Left cardiac atrium (tissue), 4 donors: Measurements from ENCODE around the gene STK31. TPM values are rescaled to one million over a fixed set of nuclear protein-coding genes. Genes with fewer than 3 reads are reported as not detected.
"Not testable (repeated sequence)": the region's sequence is repeated elsewhere in the genome, so short reads cannot be mapped to it uniquely, and the experiment has no call there.

Source experiments
- ATAC-seq, 2 donors: fragments of 200-7000 bp; cut with Tn5 transposase; one replicate each; pipeline ENCODE4 v1.9.1; 2020; ENCODE audit warnings: mild to moderate bottlenecking in 2 of 2, moderate library complexity in 2 of 2
- DNase-seq: peaks from one replicate; pipeline ENCODE4 v3.0.0-alpha.2; 2020
- intact Hi-C, 2 donors: fragments of 100-400 bp; cut with DNase I; formaldehyde crosslinking; loops; one replicate each; pipeline versions ENCODE4 v1.14.1 to v1.15.1; 2022 to 2023
- total RNA-seq, 2 donors: library from RNA; stranded (reverse); fragmentation: NEBNext Ultra II Directional; extraction: Animal tissue kit (Norgen Biotek cat#: 25700); gene quantifications; one replicate each; pipeline ENCODE4 v1.2.1, GENCODE V29; 2021
- donor health status: DM: no; HTN: yes; CAD: no.
- donor health status: DM: no; HTN: yes; CAD: no; lungs with severe emphysema.
- donor health status: DM: yes; HTN: yes; CAD: no.
- donor health status: Dilated cardiomyopathy.

STK31 gene
- total RNA-seq, 2 donors from 2014 or later, result 0.06 to 0.21 TPM

DNA sequence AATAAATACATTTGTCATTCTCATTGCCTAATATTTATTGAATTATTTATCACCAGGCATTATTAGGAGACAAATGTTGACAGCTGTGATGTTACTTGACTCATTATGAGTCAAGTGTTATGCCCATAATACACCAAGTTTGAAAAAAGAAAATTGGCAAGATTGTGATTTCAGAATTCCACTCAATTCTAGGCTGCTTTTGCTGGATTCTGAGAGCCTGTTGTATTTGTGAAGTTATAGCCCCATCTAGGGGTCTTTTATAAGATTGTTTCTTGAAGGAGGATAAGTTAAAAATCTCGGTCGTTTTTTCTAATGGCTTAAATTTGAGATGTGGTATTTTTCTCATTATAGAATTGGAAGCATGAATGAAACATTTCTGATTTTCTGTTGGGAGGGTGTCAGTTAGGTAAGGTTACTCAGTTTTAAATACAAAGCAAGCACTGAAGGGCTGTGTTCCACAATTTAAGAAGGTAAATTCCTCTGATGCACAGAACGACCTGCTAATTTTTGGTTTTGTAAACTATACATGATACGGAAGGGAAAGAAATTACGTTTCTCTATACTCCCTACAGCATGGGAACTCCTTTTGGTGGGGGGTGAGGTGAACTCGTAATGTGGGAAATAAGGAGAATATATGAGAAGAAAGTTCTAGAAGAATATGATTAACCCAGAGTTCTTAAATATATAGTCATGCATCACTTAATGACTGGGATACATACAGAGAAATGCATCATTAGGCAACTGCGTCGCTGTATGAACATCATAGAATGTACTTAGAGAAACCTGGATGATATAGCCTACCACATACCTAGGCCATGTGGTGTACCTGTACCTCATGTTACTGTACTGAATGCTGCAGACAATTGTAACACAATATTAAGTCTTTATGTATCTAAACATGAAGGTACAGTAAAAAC is 2.6 kb downstream of the STK31 start:
- ATAC-seq, result peak; percentile 67 to 80
- intact Hi-C loops, result loop anchor here (1.0 to 10.0 kb wide), 3 partner anchors 140 to 952 kb away; no protein-coding TSS in a partner anchor
- no peak for DNase-seq

DNA sequence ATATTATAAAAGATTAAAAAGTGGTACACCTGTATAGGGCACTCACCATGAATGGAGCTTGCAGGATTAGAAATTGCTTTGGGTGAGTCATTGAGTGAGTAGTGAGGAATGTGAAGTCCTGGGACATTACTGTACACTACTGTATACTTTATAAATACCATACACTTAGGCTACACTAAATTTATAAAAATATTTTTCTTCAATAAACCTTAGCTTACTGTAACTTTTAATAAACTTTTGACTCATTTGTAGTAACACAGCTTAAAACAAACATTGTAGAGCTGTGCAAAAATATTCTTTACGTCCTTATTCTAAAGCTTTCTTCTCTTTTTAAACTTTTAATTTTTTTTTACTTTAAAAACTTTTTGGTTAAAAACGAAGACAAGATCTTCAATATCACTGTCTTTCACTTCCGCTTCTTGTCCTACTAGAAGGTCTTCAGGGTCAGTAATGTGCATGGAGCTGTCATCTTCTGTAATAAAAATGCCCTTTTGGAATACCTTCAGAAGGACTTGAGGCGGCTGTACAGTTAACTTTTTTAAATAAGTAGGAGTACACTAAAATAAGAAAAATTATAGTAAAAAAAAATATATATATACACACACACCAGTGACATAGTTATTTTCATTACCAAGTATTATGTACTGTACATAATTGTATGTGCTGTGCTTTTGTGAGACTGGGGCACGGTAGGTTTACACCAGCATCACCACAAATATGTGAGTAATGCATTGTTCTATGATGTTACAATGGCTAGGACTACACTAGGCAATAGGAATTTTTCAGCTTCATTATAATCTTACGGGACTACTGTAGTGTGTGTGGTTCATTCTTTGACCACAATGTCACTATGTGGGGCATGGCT is 3.5 kb downstream of the STK31 start:
- DNase-seq (no peak), ATAC-seq (no peak)
- intact Hi-C loops, result loop anchor here (5.0 to 10.0 kb wide), 2 partner anchors 141 to 951 kb away; no protein-coding TSS in a partner anchor

- ATAC-seq (no peak), DNase-seq (no peak)
- intact Hi-C loops, result loop anchor here (5.0 to 10.0 kb wide), 2 partner anchors 142 to 951 kb away; no protein-coding TSS in a partner anchor
Measured at GRCh38 chr7:23714150-23714464, 4.1 kb downstream of the STK31 start.

DNA sequence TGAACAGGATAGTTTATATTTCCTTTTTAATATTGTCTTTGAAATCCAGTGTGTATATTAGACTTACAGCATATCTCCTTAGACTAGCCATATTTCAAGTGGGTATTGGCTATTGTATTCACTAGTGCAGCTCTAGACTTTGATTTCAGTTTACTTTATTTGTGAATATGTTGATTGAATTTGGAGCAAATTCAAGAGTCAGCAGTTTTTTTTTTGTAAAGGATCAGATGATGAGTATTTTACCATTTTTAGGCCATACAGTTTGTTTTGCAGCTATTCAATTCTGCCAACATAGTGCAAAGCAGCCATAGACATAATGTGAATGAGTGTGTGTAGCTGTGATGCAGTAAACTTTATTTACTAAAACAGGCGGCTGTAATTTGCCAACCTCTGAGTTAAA is 4.6 kb downstream of the STK31 start:
- no peak for DNase-seq
- ATAC-seq, result no peak
- intact Hi-C loops, result loop anchor here (5.0 to 10.0 kb wide), 2 partner anchors 142 to 950 kb away; no protein-coding TSS in a partner anchor

DNA sequence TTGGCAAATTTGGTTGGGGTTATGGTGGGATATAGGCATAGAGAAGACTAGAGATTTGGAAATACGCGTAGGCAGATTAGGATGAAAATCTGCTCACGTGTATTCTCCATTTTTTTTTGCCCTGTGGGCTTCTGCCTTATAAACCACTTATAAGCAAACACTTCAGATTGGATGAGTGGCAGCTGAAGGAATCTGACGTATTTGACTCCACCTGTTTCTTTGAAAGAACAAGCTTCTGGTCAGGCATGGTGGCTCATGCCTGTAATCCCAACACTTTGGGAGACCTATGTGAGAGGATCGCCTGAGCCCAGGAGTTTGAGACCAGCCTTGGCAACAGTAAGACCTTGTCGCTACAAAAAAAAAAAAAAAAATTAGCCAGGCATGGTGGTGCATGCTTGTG is 5.1 kb downstream of the STK31 start:
- intact Hi-C loops, result loop anchor here in 1 of 2 donors (10.0 kb wide), 1 partner anchor 950 kb away; no protein-coding TSS in a partner anchor
- ATAC-seq, result no peak
- DNase-seq, result no peak

GRCh38 chr7:23717788-23718187 is 7.8 kb downstream of the STK31 start:
- ATAC-seq, result no peak
- no peak for DNase-seq
- intact Hi-C loops, result loop anchor here in 1 of 2 donors (10.0 kb wide), 1 partner anchor 947 kb away; no protein-coding TSS in a partner anchor

DNA sequence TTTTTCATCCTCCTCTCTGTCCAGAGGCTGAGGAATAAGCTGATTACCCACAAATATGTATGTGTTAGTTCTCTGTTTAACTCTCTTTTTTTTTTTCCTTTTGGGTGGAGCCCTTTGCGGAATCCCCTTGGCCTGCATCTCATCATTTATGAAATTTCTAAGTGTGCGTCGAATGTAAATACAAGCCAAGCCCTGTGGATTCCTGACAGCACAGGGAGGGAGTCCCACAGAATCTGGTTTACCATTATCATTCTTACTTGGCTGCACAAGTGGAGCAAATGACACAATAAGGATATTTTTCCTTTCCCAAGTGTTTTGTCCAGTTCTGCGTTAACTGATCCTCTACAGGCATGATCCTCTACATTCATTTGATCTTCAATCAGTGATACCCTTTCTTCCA is 11.4 kb downstream of the STK31 start:
- ATAC-seq (no peak), DNase-seq (no peak)
- intact Hi-C loops, result no loop called here

DNA sequence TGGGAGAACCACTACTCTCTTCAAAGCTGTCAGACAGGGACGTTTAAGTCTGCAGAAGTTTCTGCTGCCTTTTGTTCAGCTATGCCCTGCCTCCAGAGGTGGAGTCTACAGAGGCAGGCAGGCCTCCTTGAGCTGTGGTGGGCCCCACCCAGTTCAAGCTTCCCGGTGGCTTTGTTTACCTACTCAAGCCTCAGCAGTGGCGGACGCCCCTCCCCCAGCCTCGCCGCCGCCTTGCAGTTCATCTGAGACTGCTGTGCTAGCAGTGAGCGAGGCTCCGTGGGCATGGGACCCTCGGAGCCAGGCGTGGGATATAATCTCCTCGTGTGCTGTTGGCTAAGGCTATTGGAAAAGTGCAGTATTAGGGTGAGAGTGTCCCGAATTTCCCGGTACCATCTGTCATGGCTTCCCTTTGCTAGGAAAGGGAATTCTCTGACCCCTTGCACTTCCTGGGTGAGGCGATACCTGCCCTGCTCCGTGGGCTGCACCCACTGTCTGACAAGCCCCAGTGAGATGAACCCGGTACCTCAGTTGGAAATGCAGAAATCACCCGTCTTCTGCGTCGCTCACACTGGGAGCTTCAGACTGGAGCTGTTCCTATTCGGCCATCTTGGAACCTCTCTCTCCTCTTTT is 12.7 kb downstream of the STK31 start:
- intact Hi-C loops, ATAC-seq, DNase-seq: not testable (repeated sequence)

GRCh38 chr7:23724113-23724512 is 14.1 kb downstream of the STK31 start:
- ATAC-seq, intact Hi-C loops, DNase-seq: not testable (repeated sequence)

GRCh38 chr7:23742051-23742450 is 32.0 kb downstream of the STK31 start:
- intact Hi-C loops, result no loop called here
- ATAC-seq (no peak), DNase-seq (no peak)

GRCh38 chr7:23743226-23743625 is 33.2 kb downstream of the STK31 start:
- intact Hi-C loops, result no loop called here
- DNase-seq, result no peak

GRCh38 chr7:23746629-23747028 is 36.6 kb downstream of the STK31 start:
- intact Hi-C loops, result no loop called here
- no peak for DNase-seq
- no peak for ATAC-seq

More at GRCh38 chr7:23743226-23743625, 33.2 kb downstream of the STK31 start:
- ATAC-seq, result no peak

GRCh38 chr7:23751852-23752251 is 41.8 kb downstream of the STK31 start:
- intact Hi-C loops, result no loop called here
- DNase-seq (no peak), ATAC-seq (no peak)

GRCh38 chr7:23758839-23759238 is 48.8 kb downstream of the STK31 start:
- DNase-seq, intact Hi-C loops, ATAC-seq: not testable (repeated sequence)

- peak in 1 of 2 donors; percentile 91 for ATAC-seq
- intact Hi-C loops, result no loop called here
- DNase-seq, result no peak
Measured at GRCh38 chr7:23759671-23760391, 49.8 kb downstream of the STK31 start.

DNA sequence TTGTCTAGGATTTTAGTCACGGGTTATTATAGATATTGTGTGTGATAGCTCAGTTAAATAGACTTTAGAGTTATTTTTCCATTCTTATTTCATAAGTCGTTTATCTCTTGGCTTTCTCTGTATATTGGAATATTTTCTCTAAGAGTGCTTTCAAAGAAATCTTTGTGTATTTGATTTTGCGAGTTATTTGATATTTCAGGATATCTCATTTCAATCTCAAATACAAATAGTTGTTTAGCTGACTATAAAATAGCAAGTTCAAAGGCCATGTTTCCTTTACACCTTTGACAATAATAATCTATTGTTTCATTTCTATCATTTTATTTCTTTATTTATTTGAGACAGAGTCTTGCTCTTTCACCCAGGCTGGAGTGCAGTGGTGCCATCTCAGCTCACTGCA is 55.9 kb downstream of the STK31 start:
- no peak for DNase-seq
- no peak for ATAC-seq
- intact Hi-C loops, result no loop called here

- ATAC-seq (no peak), DNase-seq (no peak)
- intact Hi-C loops, result no loop called here
Measured at GRCh38 chr7:23767514-23767913, 57.5 kb downstream of the STK31 start.

GRCh38 chr7:23768022-23768421 is 58.0 kb downstream of the STK31 start:
- intact Hi-C loops, result no loop called here
- ATAC-seq (no peak), DNase-seq (no peak)
